PC-3 (cell line): ENCODE results near the gene IL21R. TPM values are rescaled to one million over a fixed set of nuclear protein-coding genes. Genes with fewer than 3 reads are reported as not detected.
A peak's percentile ranks its signal among the peaks of the same experiment; 100 is the strongest.

Source experiments
- ATAC-seq: fragments of 200-7000 bp; cut with Tn5 transposase; 2 replicates; pipeline ENCODE4 v1.9.1; 2020; ENCODE audit warnings: mild to moderate bottlenecking, moderate library complexity
- BruUV-seq: library from RNA; stranded (reverse); fragments of 400-500 nt; replicated peaks from 2 replicates; lab custom pipeline; 2021; lab: Mats Ljungman, UMichigan
- CTCF ChIA-PET: fragments of 300-600 bp; sonication (Branson Sonifier 250); formaldehyde crosslinking; loops from one replicate; lab custom pipeline; 2022; ENCODE audit warnings: antibody characterized with exemption; lab: Charles Lee
- POLR2A ChIA-PET: fragments of 300-600 bp; sonication (Branson Sonifier 250); formaldehyde crosslinking; loops from one replicate; lab custom pipeline; 2022; ENCODE audit warnings: antibody characterized with exemption; ENCODE audit not compliant: unreplicated experiment; lab: Charles Lee
- DNase-seq: peaks from one replicate; pipeline ENCODE4 v3.0.0-alpha.2; 2015
- H2AFZ ChIP-seq: fragments of 300-600 bp; sonication (generic); 2 replicates; pipeline ENCODE4 v1.6.0; 2016; ENCODE audit warnings: antibody characterized with exemption, low read length
- H3F3A ChIP-seq: fragments of 300-600 bp; sonication (generic); one replicate; pipeline ENCODE4 v1.6.0; 2017; ENCODE audit warnings: antibody characterized with exemption, low read length, control low read depth, mild to moderate bottlenecking; ENCODE audit not compliant: unreplicated experiment
- H3K27ac ChIP-seq: fragments of 300-600 bp; sonication (generic); 2 replicates; pipeline ENCODE4 v1.5.1; 2016; ENCODE audit warnings: mild to moderate bottlenecking, low read length
- H3K27me3 ChIP-seq: fragments of 300-600 bp; sonication (generic); 2 replicates; pipeline ENCODE4 v1.6.1; 2016; ENCODE audit warnings: low read length, mixed read lengths
- H3K36me3 ChIP-seq: fragments of 300-600 bp; sonication (generic); 2 replicates; pipeline ENCODE4 v1.6.1; 2016; ENCODE audit warnings: low read depth, mixed run types, low read length, mixed read lengths
- H3K4me1 ChIP-seq: fragments of 300-600 bp; sonication (generic); 2 replicates; pipeline ENCODE4 v1.5.1; 2016; ENCODE audit warnings: low read length; ENCODE audit not compliant: insufficient read depth
- H3K4me2 ChIP-seq: fragments of 300-600 bp; sonication (generic); 2 replicates; pipeline ENCODE4 v1.6.0; 2016; ENCODE audit warnings: low read length
- H3K4me3 ChIP-seq: fragments of 300-600 bp; sonication (generic); 2 replicates; pipeline ENCODE4 v1.5.1; 2016; ENCODE audit warnings: mild to moderate bottlenecking, low read length, mixed read lengths
- H3K79me2 ChIP-seq: fragments of 300-600 bp; sonication (generic); 2 replicates; pipeline ENCODE4 v1.6.1; 2017; ENCODE audit warnings: low read length, mixed read lengths
- H3K9ac ChIP-seq: fragments of 300-600 bp; sonication (generic); 2 replicates; pipeline ENCODE4 v1.6.0; 2016; ENCODE audit warnings: mild to moderate bottlenecking, low read length
- H3K9me2 ChIP-seq: fragments of 300-600 bp; sonication (generic); replicated peaks from 2 replicates; pipeline ENCODE4 v1.6.1; 2016; ENCODE audit warnings: mixed run types, low read length, mixed read lengths
- H3K9me3 ChIP-seq: fragments of 300-600 bp; sonication (generic); 2 replicates; pipeline ENCODE4 v1.6.1; 2016; ENCODE audit warnings: low read length, mixed read lengths
- H4K20me1 ChIP-seq: fragments of 300-600 bp; sonication (generic); 2 replicates; pipeline ENCODE4 v1.6.1; 2016; ENCODE audit warnings: low read length, mixed read lengths
- EZH2 ChIP-seq: fragments of 300-600 bp; sonication (generic); IDR thresholded peaks from one replicate; pipeline ENCODE4 v1.6.1; 2017; ENCODE audit warnings: antibody characterized with exemption, mild to moderate bottlenecking, low read length; ENCODE audit not compliant: unreplicated experiment
- EZH2phosphoT487 ChIP-seq: fragments of 300-600 bp; sonication (generic); IDR thresholded peaks from 2 replicates; pipeline ENCODE4 v1.6.1; 2018; ENCODE audit warnings: mild to moderate bottlenecking, antibody characterized with exemption, low read length, borderline replicate concordance
- intact Hi-C: fragments of 100-400 bp; cut with micrococcal nuclease; formaldehyde crosslinking; loops from 2 replicates; pipeline ENCODE4 v1.9.0; 2023
- total RNA-seq: library from RNA; depleted of rRNA; stranded (reverse); fragments of >200 nt; gene quantifications from 2 replicates; pipeline ENCODE4 v1.2.3, GENCODE V29; 2014
- TF ChIP-seq, protein P1 (sequence below): fragments of 300-600 bp; sonication (generic); conservative IDR thresholded peaks from 2 replicates; pipeline ENCODE4 v1.5.1; 2017; ENCODE audit warnings: antibody characterized with exemption, low read depth, mild to moderate bottlenecking, low read length

Gene IL21R
- total RNA-seq, 1 experiment from 2014 or later, result 0.55 TPM

DNA sequence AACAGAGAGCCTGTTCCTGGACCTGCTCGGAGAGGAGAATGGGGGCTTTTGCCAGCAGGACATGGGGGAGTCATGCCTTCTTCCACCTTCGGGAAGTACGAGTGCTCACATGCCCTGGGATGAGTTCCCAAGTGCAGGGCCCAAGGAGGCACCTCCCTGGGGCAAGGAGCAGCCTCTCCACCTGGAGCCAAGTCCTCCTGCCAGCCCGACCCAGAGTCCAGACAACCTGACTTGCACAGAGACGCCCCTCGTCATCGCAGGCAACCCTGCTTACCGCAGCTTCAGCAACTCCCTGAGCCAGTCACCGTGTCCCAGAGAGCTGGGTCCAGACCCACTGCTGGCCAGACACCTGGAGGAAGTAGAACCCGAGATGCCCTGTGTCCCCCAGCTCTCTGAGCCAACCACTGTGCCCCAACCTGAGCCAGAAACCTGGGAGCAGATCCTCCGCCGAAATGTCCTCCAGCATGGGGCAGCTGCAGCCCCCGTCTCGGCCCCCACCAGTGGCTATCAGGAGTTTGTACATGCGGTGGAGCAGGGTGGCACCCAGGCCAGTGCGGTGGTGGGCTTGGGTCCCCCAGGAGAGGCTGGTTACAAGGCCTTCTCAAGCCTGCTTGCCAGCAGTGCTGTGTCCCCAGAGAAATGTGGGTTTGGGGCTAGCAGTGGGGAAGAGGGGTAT is 39.3 kb upstream of the IL21R start:
- H3K4me1 ChIP-seq, result peaks cover 26% of the 10 kb centered on the region
- H3K9me2 ChIP-seq, result no peaks in the 10 kb centered on the region
- peaks cover 7% of the 10 kb centered on the region for H3K36me3 ChIP-seq
- CTCF ChIA-PET, result no interaction called here
- no peak overlapping the region for H2AFZ ChIP-seq
- POLR2A ChIA-PET, result no interaction called here
- no peaks in the 10 kb centered on the region for H3K27me3 ChIP-seq
- no peak overlapping the region for H3K27ac ChIP-seq
- H3K9me3 ChIP-seq, result no peaks in the 10 kb centered on the region
- no peaks in the 10 kb centered on the region for H4K20me1 ChIP-seq
- no TSS peak for BruUV-seq
- no peaks in the 10 kb centered on the region for H3F3A ChIP-seq
- ATAC-seq (no peak), DNase-seq (no peak)
- no peak overlapping the region for H3K4me3 ChIP-seq
- TF ChIP-seq EZH2, result no peak
- TF ChIP-seq, protein P1, sequence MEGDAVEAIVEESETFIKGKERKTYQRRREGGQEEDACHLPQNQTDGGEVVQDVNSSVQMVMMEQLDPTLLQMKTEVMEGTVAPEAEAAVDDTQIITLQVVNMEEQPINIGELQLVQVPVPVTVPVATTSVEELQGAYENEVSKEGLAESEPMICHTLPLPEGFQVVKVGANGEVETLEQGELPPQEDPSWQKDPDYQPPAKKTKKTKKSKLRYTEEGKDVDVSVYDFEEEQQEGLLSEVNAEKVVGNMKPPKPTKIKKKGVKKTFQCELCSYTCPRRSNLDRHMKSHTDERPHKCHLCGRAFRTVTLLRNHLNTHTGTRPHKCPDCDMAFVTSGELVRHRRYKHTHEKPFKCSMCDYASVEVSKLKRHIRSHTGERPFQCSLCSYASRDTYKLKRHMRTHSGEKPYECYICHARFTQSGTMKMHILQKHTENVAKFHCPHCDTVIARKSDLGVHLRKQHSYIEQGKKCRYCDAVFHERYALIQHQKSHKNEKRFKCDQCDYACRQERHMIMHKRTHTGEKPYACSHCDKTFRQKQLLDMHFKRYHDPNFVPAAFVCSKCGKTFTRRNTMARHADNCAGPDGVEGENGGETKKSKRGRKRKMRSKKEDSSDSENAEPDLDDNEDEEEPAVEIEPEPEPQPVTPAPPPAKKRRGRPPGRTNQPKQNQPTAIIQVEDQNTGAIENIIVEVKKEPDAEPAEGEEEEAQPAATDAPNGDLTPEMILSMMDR, result no peak
- no peak for TF ChIP-seq EZH2phosphoT487
- H3K9ac ChIP-seq, result no peak overlapping the region
- intact Hi-C loops, result no loop called here
- H3K4me2 ChIP-seq, result no peak overlapping the region
- no peaks in the 10 kb centered on the region for H3K79me2 ChIP-seq

DNA sequence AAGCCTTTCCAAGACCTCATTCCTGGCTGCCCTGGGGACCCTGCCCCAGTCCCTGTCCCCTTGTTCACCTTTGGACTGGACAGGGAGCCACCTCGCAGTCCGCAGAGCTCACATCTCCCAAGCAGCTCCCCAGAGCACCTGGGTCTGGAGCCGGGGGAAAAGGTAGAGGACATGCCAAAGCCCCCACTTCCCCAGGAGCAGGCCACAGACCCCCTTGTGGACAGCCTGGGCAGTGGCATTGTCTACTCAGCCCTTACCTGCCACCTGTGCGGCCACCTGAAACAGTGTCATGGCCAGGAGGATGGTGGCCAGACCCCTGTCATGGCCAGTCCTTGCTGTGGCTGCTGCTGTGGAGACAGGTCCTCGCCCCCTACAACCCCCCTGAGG is 38.7 kb upstream of the IL21R start:
- Histone ChIP-seq H3K27ac (peak overlapping the region; percentile 98), H3K79me2 (no peaks in the 10 kb centered on the region), H3K27me3 (no peaks in the 10 kb centered on the region), H3K9ac (no peak overlapping the region), H3K4me1 (peaks cover 26% of the 10 kb centered on the region), H3K4me2 (no peak overlapping the region), H3K4me3 (no peak overlapping the region), H3K9me2 (no peaks in the 10 kb centered on the region), H3F3A (no peaks in the 10 kb centered on the region), H3K36me3 (peaks cover 7% of the 10 kb centered on the region), H3K9me3 (no peaks in the 10 kb centered on the region), H2AFZ (no peak overlapping the region), H4K20me1 (no peaks in the 10 kb centered on the region)
- no TSS peak for BruUV-seq
- POLR2A ChIA-PET, result no interaction called here
- no peak for ATAC-seq
- intact Hi-C loops, result no loop called here
- CTCF ChIA-PET, result no interaction called here
- no peak for TF ChIP-seq EZH2
- TF ChIP-seq EZH2phosphoT487, result no peak
- TF ChIP-seq, protein P1, result no peak
- DNase-seq, result no peak

DNA sequence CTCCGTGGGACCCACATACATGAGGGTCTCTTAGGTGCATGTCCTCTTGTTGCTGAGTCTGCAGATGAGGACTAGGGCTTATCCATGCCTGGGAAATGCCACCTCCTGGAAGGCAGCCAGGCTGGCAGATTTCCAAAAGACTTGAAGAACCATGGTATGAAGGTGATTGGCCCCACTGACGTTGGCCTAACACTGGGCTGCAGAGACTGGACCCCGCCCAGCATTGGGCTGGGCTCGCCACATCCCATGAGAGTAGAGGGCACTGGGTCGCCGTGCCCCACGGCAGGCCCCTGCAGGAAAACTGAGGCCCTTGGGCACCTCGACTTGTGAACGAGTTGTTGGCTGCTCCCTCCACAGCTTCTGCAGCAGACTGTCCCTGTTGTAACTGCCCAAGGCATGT is 38.2 kb upstream of the IL21R start:
- peak; percentile 61 for DNase-seq
- no peak overlapping the region for H3K4me3 ChIP-seq
- H3K4me2 ChIP-seq, result peak overlapping the region; percentile 48
- no TSS peak for BruUV-seq
- no peaks in the 10 kb centered on the region for H3K9me3 ChIP-seq
- peaks cover 26% of the 10 kb centered on the region for H3K4me1 ChIP-seq
- H3K79me2 ChIP-seq, result no peaks in the 10 kb centered on the region
- ATAC-seq, result no peak
- no peaks in the 10 kb centered on the region for H4K20me1 ChIP-seq
- H3K9ac ChIP-seq, result peak overlapping the region; percentile 53
- no peaks in the 10 kb centered on the region for H3F3A ChIP-seq
- H3K36me3 ChIP-seq, result peaks cover 1% of the 10 kb centered on the region
- H3K27me3 ChIP-seq, result no peaks in the 10 kb centered on the region
- POLR2A ChIA-PET, result no interaction called here
- no peaks in the 10 kb centered on the region for H3K9me2 ChIP-seq
- intact Hi-C loops, result no loop called here
- TF ChIP-seq, protein P1, result no peak
- TF ChIP-seq EZH2phosphoT487 (no peak), EZH2 (no peak)
- CTCF ChIA-PET, result no interaction called here
- H2AFZ ChIP-seq, result no peak overlapping the region
- peak overlapping the region; percentile 98 for H3K27ac ChIP-seq
